NT2/D1 (cell line): Measurements from ENCODE around the gene CAGE1.

Source experiments
- YY1 ChIP-seq: IDR thresholded peaks from 2 replicates; pipeline ENCODE4 v1.6.1; 2011; ENCODE audit not compliant: insufficient read length, insufficient read depth
- ZNF274 ChIP-seq: IDR thresholded peaks from 2 replicates; pipeline ENCODE4 v1.6.1; 2011; ENCODE audit warnings: mild to moderate bottlenecking, low read depth, low read length

- no peak for TF ChIP-seq YY1
- no peak for TF ChIP-seq ZNF274
These were observed 15.8 kb downstream of the CAGE1 start for GRCh38 chr6:7373739-7374138.
